GM19395 (cell line): ENCODE data around the gene TMEM273.

ENCODE experiments used
- ATAC-seq: cut with Tn5 transposase; IDR thresholded peaks from one replicate; pipeline ENCODE4 v1.9.1; 2021; ENCODE audit warnings: mild to moderate bottlenecking, moderate library complexity; ENCODE audit not compliant: unreplicated experiment

The TMEM273 gene

GRCh38 chr10:49149881-49150280 lies 38.3 kb downstream of the TMEM273 start:
- no peak for ATAC-seq

GRCh38 chr10:49144058-49144720 lies 44.0 kb downstream of the TMEM273 start:
- no peak for ATAC-seq

DNA sequence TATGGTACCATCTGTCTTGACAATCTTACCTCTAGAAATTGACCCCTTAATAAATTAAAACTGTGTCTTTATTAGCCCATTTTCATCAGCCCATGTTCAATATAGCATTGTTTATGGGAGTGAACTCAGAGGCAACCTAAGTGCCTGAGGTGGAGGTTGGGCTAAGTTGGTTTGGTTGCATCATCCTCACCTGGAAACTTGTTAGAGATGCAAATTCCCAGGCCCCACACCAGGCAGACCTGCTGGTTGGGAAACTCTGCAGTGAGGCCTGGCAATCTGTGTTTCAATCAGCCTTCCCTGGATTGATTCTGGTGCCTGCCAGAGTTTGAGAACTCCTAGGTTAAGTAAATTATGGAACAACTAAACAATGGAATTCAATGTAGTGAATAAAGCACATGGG lies 44.9 kb downstream of the TMEM273 start:
- ATAC-seq: no peak

DNA sequence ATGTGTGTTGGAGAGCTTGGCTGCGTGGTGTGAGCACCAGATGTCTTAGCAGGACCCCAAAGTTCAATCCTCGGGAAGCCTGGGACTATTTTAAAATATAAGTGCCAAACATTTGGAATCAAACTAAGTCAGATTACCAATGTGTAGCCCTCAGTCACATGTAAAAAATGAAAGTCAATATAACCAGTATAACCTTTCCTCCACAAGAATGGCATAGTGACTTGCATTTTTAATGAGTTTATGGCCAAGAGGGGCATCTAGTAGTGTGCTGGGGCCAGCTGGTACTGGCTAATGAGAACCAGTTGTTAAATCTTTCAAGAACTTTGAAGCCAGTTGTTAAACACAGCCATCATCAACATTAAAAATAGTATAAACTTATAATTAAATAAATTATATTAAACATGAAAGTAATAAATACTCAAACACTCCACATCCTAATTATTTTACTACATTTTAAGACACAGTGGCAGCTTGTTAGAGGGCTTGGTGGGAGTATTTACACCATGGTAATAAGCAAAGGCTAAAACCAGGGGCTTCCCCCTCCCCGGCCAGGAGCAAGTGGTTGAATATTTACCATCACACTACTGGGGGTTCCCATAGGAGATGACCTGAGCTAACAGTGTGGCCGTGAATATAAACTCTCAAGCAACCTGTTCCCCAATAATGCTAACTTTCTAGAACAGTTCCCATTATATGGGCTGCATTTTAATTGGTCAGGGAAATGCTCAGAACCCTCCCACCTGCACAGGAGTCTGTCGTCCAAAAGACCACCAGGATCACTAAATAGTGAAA lies 46.5 kb downstream of the TMEM273 start:
- ATAC-seq: no peak

- no peak for ATAC-seq
Measured at GRCh38 chr10:49140304-49141177, 47.6 kb downstream of the TMEM273 start.

DNA sequence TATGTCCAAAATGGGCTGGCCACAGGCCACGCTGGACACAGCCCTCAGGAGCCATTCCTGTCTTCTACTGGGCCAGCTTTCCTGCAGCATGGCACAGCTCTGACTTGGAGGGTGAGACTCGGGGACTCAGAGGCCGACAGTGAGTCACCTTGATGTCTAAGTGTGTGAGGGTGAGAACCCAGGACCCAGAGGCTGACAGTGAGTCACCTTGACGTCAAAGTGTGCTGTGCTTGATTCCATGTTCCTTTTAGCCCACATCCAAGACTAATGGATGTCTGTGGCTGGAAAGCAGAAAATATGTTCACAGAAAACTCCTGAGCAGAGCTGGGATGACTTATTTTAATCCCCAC lies 48.4 kb downstream of the TMEM273 start:
- no peak for ATAC-seq

DNA sequence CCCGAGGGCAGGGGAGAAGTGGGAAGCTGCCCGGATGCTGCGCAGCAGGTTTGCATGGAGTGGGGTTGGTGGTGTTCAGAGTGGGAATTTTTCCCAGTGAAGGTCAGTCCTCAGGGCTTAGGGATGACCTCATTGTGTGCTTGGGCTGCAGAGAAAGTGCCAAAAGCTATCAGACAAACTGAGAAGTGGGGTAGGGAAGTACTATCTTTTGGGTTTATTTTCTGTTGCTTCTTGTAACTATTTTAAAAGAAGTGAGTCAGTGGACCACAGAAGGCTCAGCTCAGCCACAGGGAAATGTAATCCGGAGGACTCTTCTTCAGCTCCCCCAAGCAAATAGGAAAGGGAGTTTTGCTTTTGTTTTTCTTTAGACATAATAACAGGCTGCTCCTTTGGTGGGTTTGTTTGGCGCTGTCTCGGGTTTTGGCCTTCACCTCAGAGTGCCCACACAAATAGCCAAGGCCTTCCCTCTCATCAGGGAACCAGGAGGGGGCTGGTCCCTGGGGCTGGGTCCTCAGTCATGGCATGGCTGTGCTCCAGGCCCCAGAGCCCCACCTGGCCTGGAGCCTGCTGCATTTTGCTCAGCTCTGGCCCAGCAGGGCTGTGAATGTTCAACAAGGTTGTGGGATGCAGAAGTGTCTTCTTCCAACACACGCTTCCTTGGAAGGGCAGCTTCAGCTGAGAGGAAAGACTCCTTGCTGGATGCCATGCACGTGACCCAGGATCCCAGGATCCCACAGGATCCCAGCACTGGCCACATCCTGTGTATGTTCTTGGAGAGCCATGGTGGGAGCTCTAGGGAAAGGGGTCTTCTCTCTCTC lies 49.0 kb downstream of the TMEM273 start:
- no peak for ATAC-seq

GRCh38 chr10:49138361-49138891 lies 49.8 kb downstream of the TMEM273 start:
- ATAC-seq: no peak

DNA sequence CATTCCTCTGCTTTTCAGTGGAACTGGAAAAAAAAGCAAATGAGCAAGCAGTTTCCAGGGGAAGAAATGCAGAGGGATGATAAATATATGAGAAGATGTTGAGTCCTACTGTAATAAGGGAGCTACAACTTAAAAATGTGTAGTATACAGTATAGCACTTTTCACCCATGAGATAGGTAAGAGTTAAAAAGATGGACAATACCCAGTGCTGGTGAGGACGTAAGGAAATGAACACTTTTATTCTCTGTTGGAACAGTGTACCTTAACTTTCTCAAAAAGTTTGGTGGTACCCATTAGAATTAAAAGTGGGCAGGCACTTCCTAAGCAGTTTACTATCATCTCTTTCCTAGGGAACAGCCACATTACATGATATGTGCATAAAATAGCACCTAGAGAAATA lies 51.7 kb downstream of the TMEM273 start:
- ATAC-seq: no peak

- ATAC-seq: no peak
Measured at GRCh38 chr10:49135575-49136313, 52.4 kb downstream of the TMEM273 start.

- ATAC-seq: no peak
Measured at GRCh38 chr10:49134327-49134726, 53.9 kb downstream of the TMEM273 start.

DNA sequence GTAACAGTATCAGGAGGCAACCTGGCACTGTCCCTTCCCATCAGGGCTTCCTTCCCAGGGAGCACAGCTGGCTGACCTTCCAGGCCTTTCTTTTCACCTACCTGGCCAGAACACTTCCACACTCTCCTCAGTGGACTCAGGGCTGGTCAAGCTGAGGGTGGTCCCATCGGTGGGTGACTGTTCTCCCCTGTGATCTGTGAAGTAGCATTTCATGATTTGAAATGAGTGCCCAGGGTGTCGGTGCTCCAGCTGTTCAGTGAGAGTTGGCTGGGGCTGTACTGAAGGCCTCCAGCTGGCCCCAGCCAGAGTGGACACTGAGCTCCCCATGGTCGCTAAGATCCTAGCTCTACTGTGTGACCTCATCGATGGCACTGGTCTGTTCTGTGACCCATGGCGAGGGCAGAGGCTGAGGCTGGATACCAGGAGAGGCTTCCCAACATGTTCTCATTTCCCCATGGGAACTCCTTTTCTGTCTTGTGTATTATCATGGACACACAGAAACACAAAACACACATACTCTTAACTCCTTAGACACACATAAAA lies 54.4 kb downstream of the TMEM273 start, which contains the start of gene FAM170B:
FAM170B (minus strand) TSS at position 316 of the 543 bp plus-strand sequence; CDS start at position 213, 103 bp downstream.
- ATAC-seq: no peak

- ATAC-seq: no peak
Measured at GRCh38 chr10:49132362-49132737, 55.8 kb downstream of the TMEM273 start.

GRCh38 chr10:49131507-49132361 lies 56.5 kb downstream of the TMEM273 start:
- no peak for ATAC-seq

- ATAC-seq: no peak
Measured at GRCh38 chr10:49129376-49129775, 58.8 kb downstream of the TMEM273 start.

DNA sequence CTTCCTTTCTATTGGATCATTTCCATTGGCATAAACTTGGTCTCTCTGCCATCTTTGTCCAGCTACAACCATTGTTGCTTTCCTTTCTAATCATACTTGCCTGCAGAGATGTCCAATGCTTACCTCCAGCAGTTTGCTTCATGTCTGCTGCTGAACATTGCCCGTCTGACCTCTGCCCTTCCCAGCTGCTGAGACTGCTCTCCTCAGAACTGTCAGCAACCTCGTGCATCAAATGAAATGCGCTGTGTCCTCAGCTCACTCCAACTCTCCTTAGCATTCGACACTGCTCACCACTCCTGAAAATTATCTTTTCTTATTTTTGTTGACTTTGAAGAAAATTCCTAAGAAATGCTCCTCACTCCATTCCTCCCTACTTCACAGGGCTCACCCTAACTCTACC lies 59.3 kb downstream of the TMEM273 start:
- ATAC-seq: no peak

DNA sequence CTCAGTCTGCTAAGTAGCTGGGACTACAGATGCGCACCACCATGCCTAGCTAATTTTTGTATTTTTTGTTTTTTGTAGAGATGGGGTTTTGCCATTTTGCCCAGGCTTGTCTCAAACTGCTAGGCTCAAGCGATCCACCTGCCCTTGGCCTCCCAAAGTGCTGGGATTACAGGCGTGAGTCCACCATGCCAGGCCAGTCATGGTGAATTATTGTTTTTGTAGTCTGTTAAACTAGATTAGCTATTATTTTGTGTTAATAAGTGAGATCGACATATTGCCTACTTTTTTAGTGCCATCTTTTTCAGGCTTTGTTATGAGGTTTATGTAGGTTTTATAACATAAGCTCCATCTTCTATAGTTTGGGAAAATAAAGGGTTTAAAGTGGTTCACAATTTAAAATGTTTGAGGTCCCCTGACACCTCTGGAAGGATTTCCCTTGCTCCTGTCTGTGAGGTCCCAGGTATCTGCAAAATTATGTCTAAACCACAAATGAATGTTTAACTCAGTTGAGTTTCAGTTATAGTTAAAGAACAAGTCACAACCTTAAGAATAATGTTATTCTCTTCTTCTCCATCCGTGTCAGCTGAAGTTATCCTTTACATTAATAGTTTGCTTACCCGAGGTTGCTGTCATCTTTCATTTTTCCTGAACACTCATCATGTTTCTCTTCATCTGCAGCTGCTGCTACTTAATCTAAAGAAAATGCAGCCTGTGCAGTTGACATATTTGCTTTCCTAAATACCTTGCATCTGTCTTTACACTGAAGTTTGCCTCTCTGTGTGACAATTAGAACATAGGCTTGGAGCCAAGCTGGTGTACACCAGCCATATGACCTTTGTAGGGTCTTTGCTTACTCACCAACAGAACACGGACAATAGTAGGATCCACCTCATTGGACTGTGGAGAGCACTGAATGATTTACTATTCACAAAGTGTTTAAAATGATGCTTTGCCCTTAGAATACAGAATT lies 63.9 kb downstream of the TMEM273 start:
- ATAC-seq: peak; percentile 47
